HL-60 (cell line): ENCODE results near the gene BAZ2B.

Experiments
- DNase-seq, 2 experiments: peaks; one replicate each; pipeline ENCODE4 v3.0.0-alpha.2; 2010 to 2020; ENCODE audit warnings: low read depth in 1 of 2, low spot score in 1 of 2
- H3K27ac ChIP-seq: fragments of 250-450 bp; sonication (Bioruptor Pico); replicated peaks from 2 replicates; pipeline ENCODE4 v1.5.1; 2020; ENCODE audit warnings: mild to moderate bottlenecking, moderate library complexity
- H3K27me3 ChIP-seq: fragments of 250-450 bp; sonication (Bioruptor Pico); 2 replicates; pipeline ENCODE4 v1.5.1; 2021; ENCODE audit warnings: mild to moderate bottlenecking, moderate library complexity; ENCODE audit not compliant: insufficient read depth, poor library complexity, severe bottlenecking
- H3K4me3 ChIP-seq: replicated peaks from 2 replicates; pipeline ENCODE4 v1.5.1; 2011; ENCODE audit warnings: mild to moderate bottlenecking, control low read depth, low read length; ENCODE audit not compliant: insufficient read depth
- CTCF ChIP-seq: IDR thresholded peaks from one replicate; pipeline ENCODE4 v1.5.1; 2011; ENCODE audit warnings: low read length, control low read depth, inconsistent platforms; ENCODE audit not compliant: insufficient read depth
- GABPA ChIP-seq: IDR thresholded peaks from 2 replicates; pipeline ENCODE4 v1.6.1; 2012; ENCODE audit warnings: low read depth
- POLR2AphosphoS5 ChIP-seq: IDR thresholded peaks from 2 replicates; pipeline ENCODE4 v1.6.1; 2012; ENCODE audit warnings: low read depth
- REST ChIP-seq: IDR thresholded peaks from 2 replicates; pipeline ENCODE4 v1.6.1; 2012; ENCODE audit warnings: low read depth; ENCODE audit not compliant: insufficient replicate concordance
- SPI1 ChIP-seq: IDR thresholded peaks from 2 replicates; pipeline ENCODE4 v1.6.1; 2012; ENCODE audit warnings: low read depth, mild to moderate bottlenecking, borderline replicate concordance

Gene BAZ2B

DNA sequence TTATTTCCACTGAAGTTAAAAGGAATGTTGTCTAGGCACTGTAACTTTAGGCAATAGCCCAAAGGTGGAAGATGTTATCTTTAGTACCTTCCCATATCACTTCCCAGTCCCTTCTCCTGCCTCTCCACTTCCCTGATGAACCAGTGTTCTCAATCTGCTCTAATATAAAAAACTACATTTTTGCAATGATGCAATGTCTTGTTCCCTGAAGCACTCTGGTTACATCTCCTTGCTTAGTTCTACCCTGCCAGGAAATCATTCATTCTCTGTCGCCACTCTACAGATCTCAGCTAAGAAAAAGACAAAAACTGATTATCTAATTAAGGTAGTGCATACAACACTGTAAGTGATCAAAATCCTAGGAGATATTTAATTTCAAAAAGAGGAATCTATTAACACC, 71.3 kb downstream of the BAZ2B start:
- TF ChIP-seq REST (no peak), GABPA (no peak), CTCF (no peak), SPI1 (no peak), POLR2AphosphoS5 (no peak)
- Histone ChIP-seq H3K27ac (no peak overlapping the region), H3K27me3 (no peaks in the 10 kb centered on the region), H3K4me3 (no peak overlapping the region)
- no peak for DNase-seq

DNA sequence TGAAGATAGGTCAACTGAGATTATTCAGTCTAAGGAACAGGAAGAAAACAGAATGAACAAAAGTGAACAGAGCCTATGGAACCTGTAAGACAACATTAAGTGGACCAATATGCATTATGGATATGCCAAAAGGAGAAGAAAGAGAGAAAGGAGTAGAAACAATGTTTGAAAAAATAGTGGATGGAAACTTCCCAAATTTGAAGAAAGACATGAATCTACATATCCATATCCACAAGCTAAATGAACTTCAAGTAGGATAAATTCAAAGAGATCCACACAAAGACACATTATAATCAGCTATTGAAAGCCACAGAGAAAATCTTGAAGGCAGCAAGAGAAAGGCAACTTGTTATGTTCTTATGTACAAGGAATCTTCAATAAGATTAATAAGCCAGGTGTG, 74.2 kb downstream of the BAZ2B start:
- no peak overlapping the region for H3K27ac ChIP-seq
- TF ChIP-seq GABPA: no peak
- TF ChIP-seq CTCF: no peak
- TF ChIP-seq POLR2AphosphoS5: no peak
- no peak for TF ChIP-seq SPI1
- TF ChIP-seq REST: no peak
- no peaks in the 10 kb centered on the region for H3K27me3 ChIP-seq
- H3K4me3 ChIP-seq: no peak overlapping the region
- DNase-seq: no peak

DNA sequence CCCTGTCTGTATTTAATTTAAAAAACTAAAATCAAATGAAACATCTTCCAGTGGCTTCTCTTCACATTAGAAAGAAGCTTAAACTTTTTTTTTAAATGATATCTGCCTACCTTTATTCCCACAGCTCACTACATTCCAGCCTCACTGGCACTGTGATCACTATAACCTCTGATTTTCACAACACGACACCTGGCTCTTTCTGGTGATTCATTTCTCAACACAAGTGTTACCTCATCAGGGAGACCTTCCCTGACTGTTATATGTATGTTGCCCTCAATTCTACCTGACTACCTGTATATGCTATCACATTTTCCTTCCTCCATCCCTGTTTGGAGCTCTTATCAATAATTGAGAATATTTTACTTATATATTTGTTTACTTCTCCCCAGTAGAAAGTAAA, 76.6 kb downstream of the BAZ2B start:
- H3K4me3 ChIP-seq: no peak overlapping the region
- TF ChIP-seq SPI1 (no peak), CTCF (no peak), REST (no peak), POLR2AphosphoS5 (no peak), GABPA (no peak)

More for the DNA sequence above, 76.6 kb downstream of the BAZ2B start:
- Histone ChIP-seq H3K27me3 (no peaks in the 10 kb centered on the region), H3K27ac (no peak overlapping the region)
- no peak for DNase-seq
